ENCODE data around the gene NHSL2.

Gene NHSL2

DNA sequence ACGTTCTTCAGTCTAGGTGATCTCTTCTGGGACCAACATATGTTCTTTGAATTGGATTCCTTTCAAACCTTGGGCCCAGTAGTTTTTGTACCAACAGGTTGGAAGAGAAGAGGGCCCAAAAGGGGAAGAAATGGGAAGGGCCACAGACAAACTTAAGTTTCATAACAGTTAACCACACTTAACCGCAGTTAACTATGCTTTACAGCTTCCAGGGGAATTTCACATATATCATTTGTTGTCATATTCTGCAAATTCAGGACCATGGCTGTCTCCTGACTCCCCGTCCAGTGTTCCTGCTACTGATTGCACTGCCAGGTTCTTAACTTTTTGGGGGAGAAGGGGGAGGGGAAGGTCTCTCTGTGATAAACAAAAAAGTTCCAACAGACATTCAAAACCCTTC is 186.5 kb downstream of the NHSL2 start:
- TF ChIP-seq GATA2 (IDR thresholded peaks at IDR 0.05; ENCODE audit: low read depth, low read length) (no peak), GATA3 (IDR thresholded peaks at IDR 0.05; ENCODE audit: low read depth, low read length) (no peak)

DNA sequence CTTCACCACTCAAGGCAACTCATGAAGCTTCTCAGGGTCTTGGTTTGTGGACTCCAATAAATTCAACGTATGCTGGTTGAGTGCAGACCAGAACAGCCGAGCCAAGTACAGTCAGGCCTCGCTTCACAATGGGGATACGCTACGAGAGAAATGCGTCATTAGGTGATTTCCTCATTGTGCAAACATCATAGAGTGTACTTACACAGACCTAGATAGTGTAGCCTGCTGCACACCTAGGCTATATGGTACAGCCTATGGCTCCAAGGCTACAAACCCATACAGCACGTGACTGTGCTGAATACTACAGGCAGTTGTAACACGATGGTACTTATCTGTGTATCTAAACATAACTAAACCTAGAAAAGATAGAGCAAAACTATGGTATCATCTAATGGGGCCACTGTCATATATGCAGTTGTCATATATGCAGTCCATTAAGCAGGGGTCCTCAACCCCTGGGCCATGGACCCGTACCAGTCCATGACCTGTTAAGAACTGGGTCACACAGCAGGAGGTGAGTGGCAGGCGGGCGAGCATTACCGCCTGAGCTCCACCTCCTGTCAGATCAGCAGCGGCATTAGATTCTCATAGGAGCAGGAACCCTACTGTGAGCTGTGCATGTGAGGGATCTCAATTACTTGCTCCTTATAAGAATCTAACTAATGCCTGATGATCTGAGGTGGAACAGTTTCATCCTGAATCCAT is 189.6 kb downstream of the NHSL2 start:
- no peak for TF ChIP-seq GATA2 (IDR thresholded peaks at IDR 0.05; ENCODE audit: low read depth, low read length)
- no peak for TF ChIP-seq GATA3 (IDR thresholded peaks at IDR 0.05; ENCODE audit: low read depth, low read length)

DNA sequence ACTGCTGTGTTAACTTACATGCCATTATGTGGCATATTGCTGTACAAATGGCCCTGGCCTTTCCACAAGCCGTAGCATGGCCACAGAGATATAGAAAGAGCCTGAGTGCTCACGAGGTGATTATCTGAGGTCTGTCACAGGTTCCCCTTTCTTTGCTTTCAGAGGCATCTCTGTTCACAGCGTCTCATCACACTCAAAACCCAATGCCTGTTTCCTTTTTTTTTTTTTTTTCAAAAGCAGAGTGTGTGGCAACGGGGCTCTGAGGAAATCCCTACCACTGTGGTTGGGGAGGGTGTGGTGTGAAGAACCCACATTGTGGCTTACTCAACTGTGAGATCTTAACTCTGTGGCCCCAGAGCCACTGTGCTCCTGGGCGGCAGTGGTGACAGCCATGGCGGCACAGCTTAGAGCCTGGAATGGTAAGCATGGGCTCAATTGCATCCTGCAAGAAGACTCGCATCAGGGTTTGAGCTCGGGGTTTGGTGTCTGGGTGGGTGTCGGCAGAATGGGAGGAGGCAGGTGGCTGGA is 190.2 kb downstream of the NHSL2 start:
- TF ChIP-seq GATA3 (IDR thresholded peaks at IDR 0.05; ENCODE audit: low read depth, low read length) (no peak), GATA2 (IDR thresholded peaks at IDR 0.05; ENCODE audit: low read depth, low read length) (no peak)

DNA sequence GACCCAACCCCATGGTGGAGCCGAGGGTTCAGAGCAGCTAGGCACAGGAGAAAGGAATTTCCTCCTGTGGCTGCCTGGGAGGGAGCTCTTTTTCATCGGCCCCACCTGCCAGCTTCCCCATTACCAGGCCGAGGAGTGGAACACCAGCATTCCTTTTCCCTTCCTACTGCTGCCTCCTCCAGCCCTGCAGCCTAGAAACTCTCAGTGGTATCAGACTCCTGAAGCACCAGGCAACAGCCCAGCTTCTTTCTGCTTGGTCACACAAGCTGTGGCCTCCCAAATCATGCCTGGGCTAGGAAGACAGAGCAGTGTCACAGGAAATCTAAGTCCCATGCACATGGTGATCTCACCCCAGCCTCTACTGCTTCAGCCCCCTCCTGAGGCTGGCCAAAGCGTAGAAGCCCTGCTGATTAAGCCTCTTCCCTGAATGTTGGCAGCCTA is 191.0 kb downstream of the NHSL2 start:
- TF ChIP-seq GATA3 (IDR thresholded peaks at IDR 0.05; ENCODE audit: low read depth, low read length) (no peak), GATA2 (IDR thresholded peaks at IDR 0.05; ENCODE audit: low read depth, low read length) (no peak)

DNA sequence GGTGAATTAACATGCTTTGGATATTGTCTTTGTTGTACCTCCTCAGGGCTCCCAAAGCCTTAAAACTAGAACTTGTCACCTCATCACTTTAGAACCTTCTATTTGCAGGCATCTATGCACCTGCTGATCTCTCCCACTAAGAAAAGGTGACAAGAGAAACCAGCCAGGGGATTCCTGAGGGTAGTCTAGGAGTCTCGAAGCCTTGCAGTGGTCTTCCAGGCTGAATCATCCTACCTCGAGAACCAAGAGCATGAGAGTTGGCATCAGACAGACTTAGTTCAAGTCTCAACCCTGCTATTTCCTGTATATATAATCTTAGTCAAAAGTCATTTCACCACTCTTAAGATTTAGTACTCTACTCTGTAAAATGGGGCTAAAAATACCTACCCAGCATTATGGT is 191.5 kb downstream of the NHSL2 start:
- TF ChIP-seq GATA2 (IDR thresholded peaks at IDR 0.05; ENCODE audit: low read depth, low read length) (no peak), GATA3 (IDR thresholded peaks at IDR 0.05; ENCODE audit: low read depth, low read length) (no peak)

DNA sequence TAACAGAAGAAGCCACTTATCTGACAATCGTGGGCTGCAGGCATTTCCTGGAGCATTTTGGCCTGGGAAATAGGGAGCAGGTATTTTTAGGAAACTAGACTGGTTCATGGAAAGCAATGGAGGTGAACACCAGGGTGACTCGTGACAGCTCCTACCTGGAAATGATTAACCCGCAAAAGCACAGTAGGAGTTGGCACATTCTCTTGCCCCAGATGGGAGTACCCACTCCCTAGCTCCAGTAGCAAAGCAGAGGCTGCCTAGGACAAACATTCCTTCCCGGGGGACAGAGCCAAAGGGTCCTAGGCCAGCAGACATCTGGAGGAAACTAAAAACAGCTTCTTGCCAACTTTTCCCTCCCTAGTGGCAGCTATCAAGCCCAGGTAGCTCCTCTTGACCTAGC is 192.1 kb downstream of the NHSL2 start:
- no peak for TF ChIP-seq GATA3 (IDR thresholded peaks at IDR 0.05; ENCODE audit: low read depth, low read length)
- no peak for TF ChIP-seq GATA2 (IDR thresholded peaks at IDR 0.05; ENCODE audit: low read depth, low read length)

DNA sequence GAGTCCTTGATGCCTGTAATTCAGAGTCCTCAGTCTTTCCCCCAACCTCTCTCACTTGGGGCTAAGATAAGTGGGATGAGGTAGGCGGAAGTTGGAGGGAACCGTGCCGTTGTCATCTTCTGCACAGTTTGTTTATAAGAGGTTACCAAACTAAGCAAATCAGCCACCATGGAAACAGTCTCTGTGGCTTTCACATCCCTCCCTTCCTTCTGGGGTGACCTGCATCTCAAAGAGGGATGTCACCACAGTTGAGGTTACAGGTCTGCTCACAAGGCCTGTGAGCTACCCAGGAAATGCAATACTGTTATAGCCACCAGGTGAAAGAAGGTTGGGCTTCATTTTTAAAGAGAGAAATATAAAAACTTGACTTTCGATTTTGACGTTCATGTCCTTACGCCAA is 194.8 kb downstream of the NHSL2 start:
- no peak for TF ChIP-seq GATA2 (IDR thresholded peaks at IDR 0.05; ENCODE audit: low read depth, low read length)
- no peak for TF ChIP-seq GATA3 (IDR thresholded peaks at IDR 0.05; ENCODE audit: low read depth, low read length)

DNA sequence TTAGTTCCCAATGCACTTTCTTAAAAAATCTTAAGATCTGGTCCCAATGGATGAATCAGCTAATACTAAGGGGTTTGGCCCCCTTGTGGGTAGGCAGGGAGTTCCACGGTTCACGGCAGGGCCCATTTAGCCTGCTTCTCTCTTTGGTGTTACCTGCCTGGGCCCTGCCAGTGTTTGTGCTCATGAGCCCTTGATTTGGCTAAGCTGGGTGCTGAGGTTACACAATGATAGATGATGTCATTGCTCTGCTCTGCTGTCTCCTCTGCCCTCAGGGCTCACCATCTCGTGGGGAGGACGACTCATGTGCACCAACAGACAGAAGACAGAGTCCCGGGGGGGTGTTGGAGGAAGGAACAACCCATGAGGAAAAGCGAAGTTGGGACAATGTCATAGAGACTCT is 196.7 kb downstream of the NHSL2 start:
- TF ChIP-seq GATA3 (IDR thresholded peaks at IDR 0.05; ENCODE audit: low read depth, low read length), result no peak
- TF ChIP-seq GATA2 (IDR thresholded peaks at IDR 0.05; ENCODE audit: low read depth, low read length), result no peak

DNA sequence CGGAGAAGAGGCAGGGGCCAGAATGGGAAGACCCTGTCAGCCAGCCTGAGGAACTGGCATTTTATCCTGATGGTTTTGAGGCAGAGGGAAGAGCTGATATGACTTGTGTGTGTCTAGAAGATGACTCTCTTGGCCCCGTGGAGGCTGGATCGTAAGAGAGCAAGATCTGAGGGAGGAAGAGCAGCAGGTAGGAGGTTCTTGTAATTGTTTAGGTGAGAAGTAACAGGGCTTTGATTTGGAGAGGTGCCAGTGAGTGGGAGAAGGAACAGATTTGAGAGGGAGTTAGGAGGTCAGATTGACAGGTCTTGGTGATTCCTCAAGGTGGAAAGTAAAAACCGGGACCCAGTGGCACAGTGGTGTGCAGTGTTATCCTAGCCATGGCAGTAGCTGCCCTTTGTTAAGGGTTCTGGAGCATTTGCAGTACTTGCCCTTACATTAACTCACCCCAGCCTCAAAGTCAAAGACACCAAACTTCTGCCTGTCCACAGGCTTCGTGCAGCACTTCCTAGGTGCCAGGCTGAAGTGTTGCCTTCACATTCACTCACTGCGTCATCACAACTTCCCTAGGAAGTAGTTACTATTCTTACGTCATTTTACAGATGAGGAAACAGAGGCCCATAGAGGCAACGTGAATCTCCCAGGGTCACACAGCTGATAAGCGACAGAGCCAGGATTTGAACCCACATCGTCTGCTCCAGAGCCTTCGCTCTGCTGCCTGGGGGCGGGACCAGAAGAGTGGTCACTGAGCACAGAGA is 197.4 kb downstream of the NHSL2 start:
- no peak for TF ChIP-seq GATA3 (IDR thresholded peaks at IDR 0.05; ENCODE audit: low read depth, low read length)
- TF ChIP-seq GATA2 (IDR thresholded peaks at IDR 0.05; ENCODE audit: low read depth, low read length), result no peak

DNA sequence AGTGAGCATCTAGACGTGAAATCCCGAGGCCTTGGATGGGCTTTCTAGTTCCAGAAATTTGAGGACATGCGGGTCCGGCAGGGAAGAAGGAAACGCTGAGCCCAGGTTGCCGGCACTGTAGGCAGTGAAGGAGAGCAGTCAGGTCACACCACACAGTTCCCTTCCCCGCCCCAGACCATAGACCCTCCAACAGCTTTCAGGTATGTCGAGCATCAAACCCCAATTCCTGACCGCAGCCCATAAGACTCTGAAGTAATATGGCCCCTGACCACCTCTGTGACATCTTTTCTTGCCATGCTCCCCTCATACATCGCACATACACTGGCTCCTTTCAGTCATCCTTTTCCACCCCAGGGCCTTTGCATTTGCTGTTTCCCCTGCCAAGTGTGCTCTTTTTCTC is 198.0 kb downstream of the NHSL2 start:
- TF ChIP-seq GATA2 (IDR thresholded peaks at IDR 0.05; ENCODE audit: low read depth, low read length) (no peak), GATA3 (IDR thresholded peaks at IDR 0.05; ENCODE audit: low read depth, low read length) (no peak)

DNA sequence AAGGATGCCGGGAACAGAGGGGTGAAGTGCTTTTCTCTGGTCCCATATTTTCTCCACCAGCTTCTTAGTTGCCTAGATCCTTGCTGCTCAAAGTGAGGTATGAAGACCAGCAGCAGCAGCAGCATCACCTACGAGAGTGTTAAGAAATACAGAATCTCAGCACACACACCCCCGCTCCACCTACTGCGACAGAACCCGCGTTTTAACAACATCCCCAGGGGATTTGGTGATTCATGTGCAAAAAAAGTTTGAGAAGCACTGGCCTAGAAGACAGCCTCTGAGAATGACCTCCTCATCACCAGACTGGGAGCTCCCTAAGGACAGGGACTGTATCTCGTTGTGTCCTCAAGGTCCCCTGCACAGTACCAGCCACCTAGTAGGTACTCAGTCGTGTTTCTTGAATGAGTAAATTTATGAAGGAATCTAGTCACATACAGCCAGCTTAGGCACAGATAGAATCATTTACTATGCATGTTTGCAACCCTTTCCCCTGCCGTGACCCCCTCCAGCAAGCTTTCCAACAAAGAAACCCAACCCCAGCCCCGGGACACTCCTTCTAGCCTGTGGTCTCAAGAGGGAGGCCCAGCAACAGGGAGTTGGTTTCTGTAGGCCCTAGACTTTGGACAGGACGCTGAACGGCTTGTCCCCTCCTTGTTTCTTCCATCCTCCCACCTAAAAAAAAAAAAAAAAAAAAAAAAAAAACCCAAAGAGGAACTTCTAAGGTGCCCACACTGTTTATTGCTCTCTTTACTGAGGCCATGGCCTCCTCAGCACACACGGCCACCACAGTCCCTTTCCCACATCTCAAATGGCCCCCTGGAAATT is 199.6 kb downstream of the NHSL2 start:
- TF ChIP-seq GATA3 (IDR thresholded peaks at IDR 0.05; ENCODE audit: low read depth, low read length), result no peak

DNA sequence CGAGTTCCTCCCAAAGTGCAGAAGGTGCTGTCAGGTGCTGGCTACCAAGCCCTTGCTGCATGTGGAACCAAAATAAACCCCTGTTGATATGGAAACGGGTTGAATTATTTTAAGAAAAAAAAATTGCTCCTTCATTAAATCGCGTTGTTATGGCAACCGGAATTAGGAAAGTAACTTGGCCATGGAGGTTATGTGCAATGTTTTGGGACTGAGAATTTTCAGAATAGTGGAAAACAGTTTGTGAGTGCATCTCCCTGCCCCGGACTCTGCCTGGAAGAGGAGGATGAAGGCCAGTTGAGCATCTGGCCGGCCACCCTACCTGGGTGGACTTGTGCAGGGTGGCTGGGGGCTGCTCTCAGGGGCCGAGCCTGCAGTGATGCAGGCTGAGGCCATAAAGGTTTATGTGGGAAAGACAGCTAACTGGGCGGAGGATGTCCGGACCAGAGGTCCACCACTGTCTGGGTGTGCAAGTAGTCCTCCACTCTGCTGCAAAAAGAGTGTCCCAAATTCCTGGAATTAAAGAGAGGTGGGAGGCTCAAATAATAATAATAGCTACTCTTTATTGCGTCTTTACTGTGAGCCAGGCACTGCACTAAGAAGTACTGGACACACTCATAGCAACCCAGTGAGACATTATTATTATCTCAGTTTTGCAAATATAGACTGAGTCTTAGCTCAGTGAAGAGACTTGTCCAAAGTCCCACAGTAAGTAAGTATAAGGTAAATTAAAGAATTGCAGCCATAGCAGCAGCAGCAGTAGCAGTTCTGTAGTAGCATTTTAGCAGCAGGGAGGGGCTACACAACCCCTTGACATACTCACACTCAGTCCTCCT is 200.4 kb downstream of the NHSL2 start:
- TF ChIP-seq GATA3 (IDR thresholded peaks at IDR 0.05; ENCODE audit: low read depth, low read length) (no peak), GATA2 (IDR thresholded peaks at IDR 0.05; ENCODE audit: low read depth, low read length) (no peak)

DNA sequence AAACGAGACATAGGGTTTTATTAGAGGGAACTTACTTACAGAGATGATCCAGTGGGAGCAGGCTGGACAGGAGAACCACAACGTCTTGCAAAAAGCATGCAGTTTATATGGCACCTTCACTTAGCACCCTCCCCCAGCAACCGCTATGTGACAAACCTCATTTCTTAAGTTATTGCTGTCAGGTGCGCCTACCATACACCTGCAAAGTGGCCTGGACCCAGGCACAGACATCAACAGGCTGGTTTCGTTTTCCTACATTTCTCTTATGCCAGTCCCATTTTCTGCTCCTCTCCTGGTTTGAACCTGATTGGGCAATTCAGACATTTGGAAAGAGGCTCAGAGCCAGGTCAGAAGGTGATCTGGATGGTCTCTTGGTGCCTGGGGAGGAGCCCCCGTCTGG is 202.8 kb downstream of the NHSL2 start:
- TF ChIP-seq GATA3 (IDR thresholded peaks at IDR 0.05; ENCODE audit: low read depth, low read length) (no peak), GATA2 (IDR thresholded peaks at IDR 0.05; ENCODE audit: low read depth, low read length) (no peak)
